Stimulated activated CD4-positive, alpha-beta T cell treated with anti-CD3 and anti-CD28 coated beads, TNF-alpha, amount 100 ng/mL, for 24 hours (primary cell): ENCODE results near the gene ATP13A4.

Experiments used
- DNase-seq, 3 experiments: peaks; one replicate each; pipeline ENCODE4 v3.0.0-alpha.2; 2020; ENCODE audit warnings: low read depth in 3 of 3

Gene ATP13A4

DNA sequence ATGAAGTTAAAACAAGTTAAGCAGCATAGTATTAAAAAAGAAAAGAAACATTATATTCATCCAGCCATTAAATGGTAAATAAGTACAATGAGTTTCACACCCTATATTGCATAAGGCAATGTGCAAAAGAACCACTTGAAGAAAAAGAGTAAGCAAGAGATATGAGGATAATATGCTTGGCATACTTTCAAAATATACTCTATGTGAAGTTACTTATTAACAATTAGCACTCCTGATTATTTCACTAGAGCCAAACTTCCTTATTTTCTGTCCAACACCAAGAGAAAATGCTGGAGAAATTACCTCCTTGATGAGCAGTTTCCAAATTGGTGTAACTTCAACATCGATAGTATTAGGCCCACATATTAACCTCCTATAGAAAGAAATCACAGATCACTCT is 63.7 kb downstream of the ATP13A4 start:
- DNase-seq: no peak

GRCh38 chr3:193490580-193490979 is 64.1 kb downstream of the ATP13A4 start:
- no peak for DNase-seq

DNA sequence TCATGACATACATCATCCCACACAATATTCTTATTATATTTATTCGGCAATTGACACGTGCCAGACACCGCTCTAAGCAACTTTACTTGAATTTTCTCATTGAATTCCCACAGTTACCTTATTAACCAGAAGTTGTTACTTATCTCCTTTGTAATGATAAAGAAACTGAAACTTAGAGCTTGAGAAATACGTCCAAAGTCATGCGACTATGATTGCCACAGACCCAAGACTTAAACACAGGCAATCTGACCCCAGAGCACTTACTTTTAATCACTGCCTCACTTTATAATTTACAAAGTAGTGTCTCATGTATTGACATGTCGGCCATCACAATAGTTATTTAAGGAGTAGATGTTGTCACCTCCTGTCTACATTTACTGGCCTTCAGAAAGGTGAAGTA is 64.7 kb downstream of the ATP13A4 start:
- DNase-seq: no peak

DNA sequence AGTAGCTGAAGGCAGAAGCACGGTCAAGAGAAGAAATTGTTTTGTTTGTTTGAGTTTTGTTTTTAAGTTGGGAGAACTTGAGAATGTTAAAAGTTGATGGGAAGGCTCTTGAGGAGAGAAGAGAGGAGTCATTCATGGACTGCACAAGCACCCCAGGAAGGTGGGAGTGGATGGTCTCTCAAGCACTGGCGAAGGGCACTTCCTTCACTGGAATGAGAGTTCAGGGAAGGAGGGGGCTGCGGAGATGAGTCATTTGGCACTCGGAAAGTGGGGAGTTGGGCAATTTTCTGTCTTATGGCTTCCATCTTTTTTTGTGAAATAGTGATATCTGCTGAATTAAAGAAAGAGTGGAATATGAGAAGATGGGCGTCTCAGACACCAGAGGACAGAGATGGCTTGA is 66.0 kb downstream of the ATP13A4 start:
- DNase-seq: no peak

- DNase-seq: no peak
These were observed 70.6 kb downstream of the ATP13A4 start for GRCh38 chr3:193483988-193484539.

- no peak for DNase-seq
These were observed 73.3 kb downstream of the ATP13A4 start for GRCh38 chr3:193481436-193481835.

GRCh38 chr3:193474446-193474845 is 80.2 kb downstream of the ATP13A4 start:
- DNase-seq: no peak

GRCh38 chr3:193470710-193471109 is 84.0 kb downstream of the ATP13A4 start:
- DNase-seq: no peak

DNA sequence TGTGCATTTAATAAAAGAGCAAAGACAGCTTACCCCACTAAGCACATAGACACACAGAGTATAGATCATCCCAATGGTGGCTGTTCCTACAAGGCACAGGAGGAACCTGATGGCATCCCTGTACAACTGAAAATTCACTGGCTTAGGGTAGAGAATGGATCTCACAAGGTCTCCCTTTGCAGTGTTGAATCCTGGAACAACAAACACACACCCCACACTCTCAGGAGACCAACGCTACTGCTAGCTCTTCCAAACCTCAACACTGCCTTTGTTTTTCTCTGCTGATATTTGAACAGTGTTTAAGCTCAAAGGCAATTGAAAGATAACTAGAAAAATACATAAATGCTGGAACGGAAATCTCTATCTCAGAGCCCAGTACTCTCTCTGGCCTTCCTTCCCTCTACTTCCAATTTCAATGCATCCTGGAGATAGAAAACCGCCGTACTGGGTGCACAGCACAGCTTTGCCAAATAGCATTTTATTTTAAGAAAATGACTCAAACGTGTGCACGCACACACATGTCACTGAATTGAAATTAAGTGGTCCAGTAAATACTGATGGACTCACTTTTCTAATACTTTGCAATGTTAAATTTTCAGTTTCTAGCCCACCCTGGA is 88.6 kb downstream of the ATP13A4 start:
- no peak for DNase-seq

DNA sequence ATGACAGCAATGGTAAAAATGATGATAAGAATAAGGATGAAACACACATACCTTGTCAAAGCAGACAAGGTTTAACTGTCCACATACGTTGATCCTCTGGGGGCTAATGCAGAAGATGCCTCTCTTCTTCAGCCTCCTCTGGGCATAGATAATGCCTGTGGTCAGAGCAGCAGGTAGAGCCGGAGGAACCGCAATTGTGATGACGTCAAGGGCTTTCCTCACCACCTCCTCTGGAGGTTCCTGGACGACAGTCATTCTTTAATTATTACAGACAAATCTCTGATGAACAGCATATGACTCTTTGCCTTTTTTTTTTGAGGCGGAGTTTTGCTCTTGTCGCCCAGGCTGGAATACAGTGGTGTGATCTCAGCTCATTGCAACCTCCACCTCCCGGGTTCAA is 89.8 kb downstream of the ATP13A4 start:
- no peak for DNase-seq

DNA sequence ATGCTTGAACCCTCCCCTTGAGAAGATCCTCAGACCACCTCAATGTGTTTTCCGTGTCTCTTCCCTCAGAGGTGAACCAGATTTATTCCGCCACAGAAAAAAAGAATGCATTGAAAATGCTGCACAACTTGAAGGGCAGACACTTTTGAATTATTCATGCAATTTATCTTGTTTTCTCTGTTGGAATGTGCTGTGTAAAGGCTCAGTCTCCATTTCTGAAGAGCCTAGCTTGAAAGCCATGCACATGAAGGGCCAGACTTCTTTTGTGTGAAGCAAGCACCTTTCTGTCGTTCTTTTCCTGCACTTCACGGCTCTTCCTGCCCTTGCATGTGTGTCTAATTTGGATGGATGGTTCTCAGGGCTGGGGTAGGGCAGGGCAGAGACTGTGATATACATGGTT is 97.2 kb downstream of the ATP13A4 start:
- DNase-seq: no peak

DNA sequence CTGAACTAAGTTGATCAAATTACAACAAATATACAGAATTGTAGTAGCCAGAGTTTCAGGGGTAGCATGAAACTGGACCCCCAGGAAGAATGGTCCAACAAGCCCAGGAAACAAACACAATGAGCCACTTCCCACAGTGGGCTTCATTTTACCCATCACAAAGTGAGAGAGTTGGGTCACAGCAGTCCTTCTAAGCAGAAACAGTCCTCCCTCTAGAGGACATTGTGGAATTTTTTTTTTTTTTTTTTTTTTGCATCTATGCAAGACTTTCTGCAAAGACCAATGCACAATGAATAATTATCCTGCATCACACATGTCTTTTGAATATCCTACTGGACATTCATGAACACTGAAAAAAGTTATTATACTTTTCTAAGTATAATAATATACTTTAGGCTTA is 102.4 kb downstream of the ATP13A4 start:
- no peak for DNase-seq

DNA sequence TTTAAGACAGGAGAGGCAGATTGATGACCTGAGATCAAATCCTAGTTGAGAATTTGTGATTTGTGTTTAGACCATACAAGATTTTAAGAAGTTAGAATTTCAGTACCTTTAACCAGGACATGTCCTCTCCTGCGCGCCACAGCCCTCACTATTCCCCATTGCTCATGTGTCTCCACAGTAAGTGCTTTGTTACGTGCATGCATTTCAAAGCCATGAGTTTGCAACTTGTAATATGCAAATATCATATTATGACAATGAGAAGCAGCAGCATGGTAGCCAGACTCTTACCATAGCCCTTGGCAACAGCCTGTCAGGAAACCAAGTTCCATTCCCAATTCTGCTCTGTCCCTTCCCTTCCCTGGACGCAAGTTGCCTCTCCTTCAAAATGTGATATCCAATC is 102.8 kb downstream of the ATP13A4 start:
- DNase-seq: no peak

GRCh38 chr3:193446965-193447602 is 107.6 kb downstream of the ATP13A4 start:
- no peak for DNase-seq

DNA sequence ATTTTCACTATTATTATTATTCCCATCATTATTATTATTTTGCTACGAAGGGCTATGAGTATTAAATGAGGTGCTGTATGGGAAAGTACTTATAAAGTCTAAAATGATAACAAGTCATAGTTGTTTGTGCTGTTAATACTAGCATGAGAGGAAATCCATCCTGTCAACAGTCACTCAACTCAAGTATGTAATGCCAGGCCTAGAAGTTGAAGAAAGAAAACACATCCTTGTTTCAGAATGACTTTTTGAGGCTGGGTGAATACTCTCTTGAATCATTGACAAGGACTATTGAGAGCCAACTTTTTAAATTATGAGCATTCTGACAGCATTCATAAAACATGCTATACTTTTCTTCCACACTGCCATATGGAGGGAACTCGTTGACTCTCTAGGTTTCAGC is 115.3 kb downstream of the ATP13A4 start:
- no peak for DNase-seq

DNA sequence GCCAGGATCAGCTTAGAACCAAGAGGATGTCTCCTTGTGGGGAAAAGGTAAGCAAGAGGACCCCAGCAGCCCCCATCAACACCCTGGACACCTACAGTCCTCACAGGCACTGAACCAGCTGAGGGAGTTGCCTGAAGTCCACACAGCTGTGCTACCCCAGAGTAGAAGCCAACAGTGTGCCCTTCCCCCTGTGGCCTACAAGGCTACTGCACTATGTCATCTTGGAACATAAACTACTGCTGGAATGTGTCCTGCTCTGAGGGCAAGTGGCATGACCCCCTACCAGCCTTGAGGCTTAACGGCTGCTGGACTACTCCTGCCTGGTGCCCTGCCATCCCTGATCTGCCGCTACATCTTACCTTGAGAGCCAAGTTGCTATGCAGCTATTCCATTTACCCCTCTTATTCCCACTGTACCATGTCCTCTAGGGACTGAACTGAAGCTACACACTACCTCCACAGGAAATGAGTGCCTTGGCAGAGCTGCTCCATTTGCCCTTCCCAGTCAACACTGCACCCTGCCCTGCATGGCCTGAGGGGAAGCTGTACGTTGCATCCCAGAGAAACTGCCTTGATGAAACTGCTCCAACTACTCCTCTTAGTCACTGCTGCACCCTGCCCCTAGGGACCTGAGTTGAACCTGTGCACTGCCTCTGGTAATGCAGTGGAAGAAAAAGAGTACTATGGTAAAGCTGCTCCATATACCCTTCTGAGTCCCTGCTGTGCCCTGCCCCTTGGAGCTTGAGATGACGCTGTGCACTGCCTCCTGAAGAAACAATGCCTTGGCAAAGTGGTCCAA is 135.9 kb downstream of the ATP13A4 start:
- DNase-seq: no peak

DNA sequence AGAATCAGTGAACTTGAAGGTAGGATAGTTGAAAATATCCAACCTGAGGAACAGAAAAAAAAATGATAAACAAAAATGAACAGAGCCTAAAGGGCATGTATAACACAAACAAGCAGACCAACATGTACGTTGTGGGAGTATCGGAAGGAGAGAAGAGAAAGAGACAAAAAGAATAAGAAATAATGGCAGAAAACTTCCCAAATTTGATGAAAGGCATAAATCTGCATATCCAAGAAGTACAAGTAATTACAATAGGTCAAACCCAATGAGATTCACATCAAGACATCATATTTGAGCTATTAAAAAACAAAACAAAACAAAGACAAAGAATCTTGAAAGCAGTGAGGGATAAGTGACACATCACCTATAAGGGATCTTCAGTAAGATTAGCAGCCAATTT is 138.1 kb downstream of the ATP13A4 start:
- no peak for DNase-seq

DNA sequence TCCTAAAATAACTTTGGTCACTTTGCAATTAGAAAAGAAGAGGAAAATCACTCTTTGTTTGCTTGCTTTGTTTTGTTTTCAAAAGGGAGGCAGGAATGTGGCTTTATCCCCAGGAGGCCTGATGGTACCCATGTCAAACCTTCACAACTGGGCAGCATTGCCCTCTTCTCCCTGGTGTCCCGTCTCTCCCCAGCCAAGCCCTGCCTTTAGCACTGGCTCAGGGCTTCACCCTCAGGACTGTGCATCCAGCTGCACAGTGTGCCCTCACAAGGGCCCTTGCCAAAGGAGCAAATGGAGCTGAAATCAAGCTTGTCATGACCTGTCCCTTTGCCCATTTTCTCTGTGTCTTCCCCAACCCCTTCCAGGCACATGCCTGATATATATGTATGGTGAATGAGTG is 147.0 kb downstream of the ATP13A4 start:
- no peak for DNase-seq

DNA sequence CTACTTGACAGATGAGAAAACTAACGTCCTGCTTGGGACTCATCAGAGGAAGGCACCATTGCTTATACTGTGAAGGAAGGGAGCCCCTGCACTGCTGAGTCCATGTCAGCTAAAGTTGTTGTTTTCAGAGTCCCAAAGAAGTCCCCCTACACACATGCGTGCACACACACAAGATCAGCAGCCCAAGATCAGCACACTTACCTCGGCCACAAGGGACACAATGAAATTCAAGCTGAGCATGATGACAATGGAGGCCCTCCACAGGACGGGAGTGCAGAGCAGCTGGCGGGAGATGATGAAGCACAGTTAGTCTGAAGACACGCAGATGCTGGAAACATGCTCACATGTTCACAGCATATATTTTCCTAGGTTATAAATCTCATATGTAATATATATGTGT is 147.6 kb downstream of the ATP13A4 start:
- no peak for DNase-seq

- DNase-seq: no peak
These were observed 151.4 kb downstream of the ATP13A4 start for GRCh38 chr3:193403307-193403706.

- no peak for DNase-seq
These were observed 154.4 kb downstream of the ATP13A4 start for GRCh38 chr3:193400304-193400703.

- no peak for DNase-seq
These were observed 158.0 kb downstream of the ATP13A4 start for GRCh38 chr3:193396451-193397244.
